Keratinocyte (primary cell): ENCODE results near the gene MGAT3. TPM values are rescaled to one million over a fixed set of nuclear protein-coding genes. Genes with fewer than 3 reads are reported as not detected.

Experiments
- DNase-seq: peaks from one replicate; pipeline ENCODE4 v3.0.0-alpha.2; 2011; ENCODE audit warnings: low read depth, missing footprints, low spot score
- FAIRE-seq: peaks from 2 replicates; lab custom pipeline; 2011; peaks lifted over from hg19 to GRCh38; lab: Jason Lieb, UNC
- H2AFZ ChIP-seq: 2 replicates; pipeline ENCODE4 v1.6.0; 2012; ENCODE audit warnings: low read length, control low read depth, inconsistent platforms; ENCODE audit not compliant: control insufficient read depth
- H3K27ac ChIP-seq: 2 replicates; pipeline ENCODE4 v1.5.1; 2011; ENCODE audit warnings: low read length; ENCODE audit not compliant: control insufficient read depth, insufficient read depth
- H3K27me3 ChIP-seq: 3 replicates; pipeline ENCODE4 v1.6.0; 2011; ENCODE audit warnings: low read length; ENCODE audit not compliant: control insufficient read depth, insufficient read depth; ENCODE audit errors: extremely low read depth
- H3K36me3 ChIP-seq, 2 experiments: 2 replicates in 1 of 2; 3 replicates in 1 of 2; pipeline ENCODE4 v1.5.1; 2011; ENCODE audit warnings: low read length in 2 of 2, mild to moderate bottlenecking in 1 of 2; ENCODE audit not compliant: control insufficient read depth in 2 of 2, insufficient read depth in 2 of 2; ENCODE audit errors: extremely low read depth in 1 of 2
- H3K4me1 ChIP-seq: 3 replicates; pipeline ENCODE4 v1.5.1; 2011; ENCODE audit warnings: low read length; ENCODE audit not compliant: control insufficient read depth, insufficient read depth; ENCODE audit errors: extremely low read depth
- H3K4me2 ChIP-seq: 3 replicates; pipeline ENCODE4 v1.6.0; 2011; ENCODE audit warnings: low read depth, low read length; ENCODE audit not compliant: control insufficient read depth, insufficient read depth; ENCODE audit errors: extremely low read depth
- H3K4me3 ChIP-seq, 3 experiments: fragments of 200-600 bp in 1 of 3; sonication (generic) in 1 of 3; 2 replicates in 2 of 3; 3 replicates in 1 of 3; pipeline ENCODE4 v1.5.1; 2011 to 2016; ENCODE audit warnings: low read length in 3 of 3, mild to moderate bottlenecking in 3 of 3, control low read depth in 2 of 3, inconsistent platforms in 1 of 3, low read depth in 1 of 3, mixed read lengths in 1 of 3, mixed run types in 1 of 3, moderate library complexity in 1 of 3; ENCODE audit not compliant: control insufficient read depth in 2 of 3, insufficient read depth in 2 of 3; ENCODE audit errors: extremely low read depth in 1 of 3
- H3K79me2 ChIP-seq: 2 replicates; pipeline ENCODE4 v1.6.0; 2012; ENCODE audit warnings: low read length; ENCODE audit not compliant: control insufficient read depth, insufficient read depth
- H3K9ac ChIP-seq: 3 replicates; pipeline ENCODE4 v1.6.0; 2011; ENCODE audit warnings: low read length; ENCODE audit not compliant: control insufficient read depth, insufficient read depth; ENCODE audit errors: extremely low read depth
- H3K9me1 ChIP-seq: 3 replicates; pipeline ENCODE4 v1.6.0; 2011; ENCODE audit warnings: low read length; ENCODE audit not compliant: control insufficient read depth, insufficient read depth; ENCODE audit errors: extremely low read depth
- H3K9me3 ChIP-seq: 2 replicates; pipeline ENCODE4 v1.5.1; 2012; ENCODE audit warnings: low read depth, low read length; ENCODE audit not compliant: control insufficient read depth
- H4K20me1 ChIP-seq: 3 replicates; pipeline ENCODE4 v1.6.0; 2011; ENCODE audit warnings: low read length; ENCODE audit not compliant: control insufficient read depth, insufficient read depth; ENCODE audit errors: extremely low read depth
- EZH2 ChIP-seq: IDR thresholded peaks from one replicate; pipeline ENCODE4 v1.6.1; 2012; ENCODE audit warnings: inconsistent platforms, mild to moderate bottlenecking, low read length, moderate library complexity
- dilution Hi-C: fragments of 300-500 bp; cut with MboI; formaldehyde crosslinking; loops from one replicate; pipeline ENCODE4 v1.7.0; 2020; ENCODE audit warnings: low sequenced_read_pairs; ENCODE audit not compliant: extremely low pct_ligation_motif_present
- polyA plus RNA-seq, 5 experiments: library from polyadenylated mRNA; depleted of rRNA in 3 of 5; stranded (reverse) in 3 of 5; stranded (forward) in 1 of 5; unstranded in 1 of 5; fragments of >200 nt; gene quantifications; 1 replicate in 1 of 5; 2 replicates in 3 of 5; 3 replicates in 1 of 5; pipeline versions ENCODE4 v1.2.1 to v1.2.3, GENCODE V29; 2011 to 2012; ENCODE audit warnings: missing spikeins in 2 of 5, low read depth in 1 of 5, low replicate concordance in 1 of 5
- TF ChIP-seq, protein P1 (sequence below), 3 experiments: IDR thresholded peaks in 1 of 3; conservative IDR thresholded peaks in 1 of 3; optimal IDR thresholded peaks in 1 of 3; 2 replicates in 2 of 3; 3 replicates in 1 of 3; pipeline versions ENCODE3 to v1.5.1; 2011; ENCODE audit warnings: low read length in 3 of 3, mild to moderate bottlenecking in 3 of 3, moderate library complexity in 2 of 3, control low read depth in 1 of 3, inconsistent platforms in 1 of 3; ENCODE audit not compliant: insufficient read depth in 2 of 3; ENCODE audit errors: extremely low read depth in 1 of 3

MGAT3 gene
- polyA plus RNA-seq, 1 donor (not counting 4 experiments of a cell fraction or from before 2014, with no cell fraction given), result not detected

DNA sequence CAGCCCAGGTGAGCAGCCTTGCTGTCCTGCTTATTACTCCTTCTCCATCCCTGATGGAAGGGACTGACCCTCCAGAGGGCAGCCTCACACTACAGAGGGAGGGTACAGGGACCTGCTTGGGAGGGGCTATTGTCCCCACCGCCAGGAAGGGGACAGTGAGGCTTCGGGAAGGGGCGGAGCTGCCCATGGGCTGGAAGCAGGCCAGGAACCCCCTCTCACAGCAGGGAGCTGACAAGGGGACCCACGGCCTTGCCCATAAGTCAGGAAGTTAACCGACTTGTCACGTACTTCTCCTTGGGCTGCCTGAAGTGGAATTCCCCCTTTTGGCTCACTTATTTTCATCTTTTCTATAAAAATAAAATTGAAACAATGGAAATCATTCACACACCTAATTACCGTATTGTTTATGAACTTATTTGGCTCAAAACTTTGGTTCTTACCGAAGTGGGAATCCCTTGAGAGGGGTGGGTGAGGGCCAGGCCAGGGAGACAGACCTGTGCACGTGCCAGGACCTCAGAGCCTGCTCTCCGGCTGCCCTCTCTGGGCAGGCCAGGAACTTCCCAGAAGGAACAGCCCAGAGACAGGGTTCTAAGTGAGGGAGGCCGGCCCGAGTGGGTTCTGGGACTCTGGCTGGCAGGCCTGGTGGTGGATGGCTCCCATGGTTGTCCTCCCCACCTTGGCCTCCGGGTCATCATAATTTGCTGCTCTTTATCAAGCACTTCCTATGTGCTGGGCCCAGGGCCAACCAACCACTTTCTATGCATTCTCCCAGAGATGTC is 5.8 kb downstream of the MGAT3 start:
- H3K4me1 ChIP-seq, result no peaks in the 10 kb centered on the region
- H3K27ac ChIP-seq, result no peak overlapping the region
- no peaks in the 10 kb centered on the region for H3K9me1 ChIP-seq
- no peaks in the 10 kb centered on the region for H3K9me3 ChIP-seq
- no peak overlapping the region for H3K4me3 ChIP-seq
- H4K20me1 ChIP-seq, result no peaks in the 10 kb centered on the region
- peaks cover 16% of the 10 kb centered on the region for H3K27me3 ChIP-seq
- DNase-seq (no peak), FAIRE-seq (no peak)
- no peak overlapping the region for H2AFZ ChIP-seq
- TF ChIP-seq EZH2, result no peak
- TF ChIP-seq, protein P1, sequence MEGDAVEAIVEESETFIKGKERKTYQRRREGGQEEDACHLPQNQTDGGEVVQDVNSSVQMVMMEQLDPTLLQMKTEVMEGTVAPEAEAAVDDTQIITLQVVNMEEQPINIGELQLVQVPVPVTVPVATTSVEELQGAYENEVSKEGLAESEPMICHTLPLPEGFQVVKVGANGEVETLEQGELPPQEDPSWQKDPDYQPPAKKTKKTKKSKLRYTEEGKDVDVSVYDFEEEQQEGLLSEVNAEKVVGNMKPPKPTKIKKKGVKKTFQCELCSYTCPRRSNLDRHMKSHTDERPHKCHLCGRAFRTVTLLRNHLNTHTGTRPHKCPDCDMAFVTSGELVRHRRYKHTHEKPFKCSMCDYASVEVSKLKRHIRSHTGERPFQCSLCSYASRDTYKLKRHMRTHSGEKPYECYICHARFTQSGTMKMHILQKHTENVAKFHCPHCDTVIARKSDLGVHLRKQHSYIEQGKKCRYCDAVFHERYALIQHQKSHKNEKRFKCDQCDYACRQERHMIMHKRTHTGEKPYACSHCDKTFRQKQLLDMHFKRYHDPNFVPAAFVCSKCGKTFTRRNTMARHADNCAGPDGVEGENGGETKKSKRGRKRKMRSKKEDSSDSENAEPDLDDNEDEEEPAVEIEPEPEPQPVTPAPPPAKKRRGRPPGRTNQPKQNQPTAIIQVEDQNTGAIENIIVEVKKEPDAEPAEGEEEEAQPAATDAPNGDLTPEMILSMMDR (optimal IDR thresholded peaks at IDR 0.05 in 1 of 3, IDR thresholded peaks at IDR 0.05 in 1 of 3, conservative IDR thresholded peaks at IDR 0.05 in 1 of 3; ENCODE audit: extremely low read depth in 1 of 3, insufficient read depth in 2 of 3, low read length in 3 of 3), result no peak
- dilution Hi-C loops, result no loop called here
- H3K36me3 ChIP-seq, result no peaks in the 10 kb centered on the region
- H3K79me2 ChIP-seq, result no peaks in the 10 kb centered on the region
- no peak overlapping the region for H3K4me2 ChIP-seq
- no peak overlapping the region for H3K9ac ChIP-seq

DNA sequence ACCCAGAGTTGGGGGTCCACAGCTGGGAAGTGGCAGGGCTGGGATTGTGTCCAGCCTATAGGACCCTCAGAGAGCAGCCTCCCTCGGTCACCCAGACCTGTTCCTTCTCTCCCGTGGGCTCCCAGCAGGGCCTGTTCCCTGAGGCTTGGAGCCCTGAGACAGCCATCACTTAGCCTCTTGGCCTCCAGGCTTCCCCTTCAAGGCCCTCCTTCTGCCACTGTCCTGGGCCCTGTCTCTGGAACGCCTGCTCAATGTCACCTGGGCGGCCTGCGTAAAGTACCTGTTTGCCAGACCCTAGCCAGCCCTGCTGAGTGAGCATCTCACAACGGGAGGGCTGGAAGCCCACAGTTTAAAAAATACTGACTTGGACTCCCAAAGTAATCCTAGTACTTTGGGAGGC is 6.5 kb downstream of the MGAT3 start:
- Histone ChIP-seq H3K36me3 (no peaks in the 10 kb centered on the region), H3K27ac (no peak overlapping the region), H3K4me3 (no peak overlapping the region), H4K20me1 (no peaks in the 10 kb centered on the region), H3K4me1 (no peaks in the 10 kb centered on the region), H3K27me3 (peaks cover 9% of the 10 kb centered on the region), H2AFZ (no peak overlapping the region), H3K79me2 (no peaks in the 10 kb centered on the region), H3K4me2 (no peak overlapping the region), H3K9ac (no peak overlapping the region), H3K9me1 (no peaks in the 10 kb centered on the region), H3K9me3 (no peaks in the 10 kb centered on the region)
- FAIRE-seq (no peak), DNase-seq (no peak)
- TF ChIP-seq EZH2, result no peak
- TF ChIP-seq, protein P1 (optimal IDR thresholded peaks at IDR 0.05 in 1 of 3, IDR thresholded peaks at IDR 0.05 in 1 of 3, conservative IDR thresholded peaks at IDR 0.05 in 1 of 3; ENCODE audit: extremely low read depth in 1 of 3, insufficient read depth in 2 of 3, low read length in 3 of 3), result no peak
- dilution Hi-C loops, result no loop called here
